Keratinocyte (primary cell): ENCODE results near the gene PTPRT. TPM values are rescaled to one million over a fixed set of nuclear protein-coding genes. Genes with fewer than 3 reads are reported as not detected.

Experiments
- DNase-seq: peaks from one replicate; pipeline ENCODE4 v3.0.0-alpha.2; 2011; ENCODE audit warnings: low read depth, missing footprints, low spot score
- FAIRE-seq: peaks from 2 replicates; lab custom pipeline; 2011; peaks lifted over from hg19 to GRCh38; lab: Jason Lieb, UNC
- H2AFZ ChIP-seq: 2 replicates; pipeline ENCODE4 v1.6.0; 2012; ENCODE audit warnings: low read length, control low read depth, inconsistent platforms; ENCODE audit not compliant: control insufficient read depth
- H3K27ac ChIP-seq: 2 replicates; pipeline ENCODE4 v1.5.1; 2011; ENCODE audit warnings: low read length; ENCODE audit not compliant: control insufficient read depth, insufficient read depth
- H3K27me3 ChIP-seq: 3 replicates; pipeline ENCODE4 v1.6.0; 2011; ENCODE audit warnings: low read length; ENCODE audit not compliant: control insufficient read depth, insufficient read depth; ENCODE audit errors: extremely low read depth
- H3K36me3 ChIP-seq, 2 experiments: 2 replicates in 1 of 2; 3 replicates in 1 of 2; pipeline ENCODE4 v1.5.1; 2011; ENCODE audit warnings: low read length in 2 of 2, mild to moderate bottlenecking in 1 of 2; ENCODE audit not compliant: control insufficient read depth in 2 of 2, insufficient read depth in 2 of 2; ENCODE audit errors: extremely low read depth in 1 of 2
- H3K4me1 ChIP-seq: 3 replicates; pipeline ENCODE4 v1.5.1; 2011; ENCODE audit warnings: low read length; ENCODE audit not compliant: control insufficient read depth, insufficient read depth; ENCODE audit errors: extremely low read depth
- H3K4me2 ChIP-seq: 3 replicates; pipeline ENCODE4 v1.6.0; 2011; ENCODE audit warnings: low read depth, low read length; ENCODE audit not compliant: control insufficient read depth, insufficient read depth; ENCODE audit errors: extremely low read depth
- H3K4me3 ChIP-seq, 3 experiments: fragments of 200-600 bp in 1 of 3; sonication (generic) in 1 of 3; 2 replicates in 2 of 3; 3 replicates in 1 of 3; pipeline ENCODE4 v1.5.1; 2011 to 2016; ENCODE audit warnings: low read length in 3 of 3, mild to moderate bottlenecking in 3 of 3, control low read depth in 2 of 3, inconsistent platforms in 1 of 3, low read depth in 1 of 3, mixed read lengths in 1 of 3, mixed run types in 1 of 3, moderate library complexity in 1 of 3; ENCODE audit not compliant: control insufficient read depth in 2 of 3, insufficient read depth in 2 of 3; ENCODE audit errors: extremely low read depth in 1 of 3
- H3K79me2 ChIP-seq: 2 replicates; pipeline ENCODE4 v1.6.0; 2012; ENCODE audit warnings: low read length; ENCODE audit not compliant: control insufficient read depth, insufficient read depth
- H3K9ac ChIP-seq: 3 replicates; pipeline ENCODE4 v1.6.0; 2011; ENCODE audit warnings: low read length; ENCODE audit not compliant: control insufficient read depth, insufficient read depth; ENCODE audit errors: extremely low read depth
- H3K9me1 ChIP-seq: 3 replicates; pipeline ENCODE4 v1.6.0; 2011; ENCODE audit warnings: low read length; ENCODE audit not compliant: control insufficient read depth, insufficient read depth; ENCODE audit errors: extremely low read depth
- H3K9me3 ChIP-seq: 2 replicates; pipeline ENCODE4 v1.5.1; 2012; ENCODE audit warnings: low read depth, low read length; ENCODE audit not compliant: control insufficient read depth
- H4K20me1 ChIP-seq: 3 replicates; pipeline ENCODE4 v1.6.0; 2011; ENCODE audit warnings: low read length; ENCODE audit not compliant: control insufficient read depth, insufficient read depth; ENCODE audit errors: extremely low read depth
- EZH2 ChIP-seq: IDR thresholded peaks from one replicate; pipeline ENCODE4 v1.6.1; 2012; ENCODE audit warnings: inconsistent platforms, mild to moderate bottlenecking, low read length, moderate library complexity
- dilution Hi-C: fragments of 300-500 bp; cut with MboI; formaldehyde crosslinking; loops from one replicate; pipeline ENCODE4 v1.7.0; 2020; ENCODE audit warnings: low sequenced_read_pairs; ENCODE audit not compliant: extremely low pct_ligation_motif_present
- polyA plus RNA-seq, 5 experiments: library from polyadenylated mRNA; depleted of rRNA in 3 of 5; stranded (reverse) in 3 of 5; stranded (forward) in 1 of 5; unstranded in 1 of 5; fragments of >200 nt; gene quantifications; 1 replicate in 1 of 5; 2 replicates in 3 of 5; 3 replicates in 1 of 5; pipeline versions ENCODE4 v1.2.1 to v1.2.3, GENCODE V29; 2011 to 2012; ENCODE audit warnings: missing spikeins in 2 of 5, low read depth in 1 of 5, low replicate concordance in 1 of 5
- TF ChIP-seq, protein P1 (sequence below), 3 experiments: IDR thresholded peaks in 1 of 3; conservative IDR thresholded peaks in 1 of 3; optimal IDR thresholded peaks in 1 of 3; 2 replicates in 2 of 3; 3 replicates in 1 of 3; pipeline versions ENCODE3 to v1.5.1; 2011; ENCODE audit warnings: low read length in 3 of 3, mild to moderate bottlenecking in 3 of 3, moderate library complexity in 2 of 3, control low read depth in 1 of 3, inconsistent platforms in 1 of 3; ENCODE audit not compliant: insufficient read depth in 2 of 3; ENCODE audit errors: extremely low read depth in 1 of 3

PTPRT gene
- polyA plus RNA-seq, 1 donor (not counting 4 experiments of a cell fraction or from before 2014, with no cell fraction given): not detected

GRCh38 chr20:42972591-42972990 is 217.1 kb downstream of the PTPRT start:
- dilution Hi-C loops: no loop called here
- no peaks in the 10 kb centered on the region for H3K9me1 ChIP-seq

GRCh38 chr20:42968746-42969145 is 221.0 kb downstream of the PTPRT start:
- H3K9me3 ChIP-seq: peaks cover 7% of the 10 kb centered on the region
- H3K4me2 ChIP-seq: no peak overlapping the region
- H3K9me1 ChIP-seq: no peaks in the 10 kb centered on the region
- dilution Hi-C loops: no loop called here
- no peak overlapping the region for H3K9ac ChIP-seq
- H3K27ac ChIP-seq: no peak overlapping the region
- H3K27me3 ChIP-seq: no peaks in the 10 kb centered on the region
- FAIRE-seq (no peak), DNase-seq (no peak)
- no peaks in the 10 kb centered on the region for H3K36me3 ChIP-seq
- H2AFZ ChIP-seq: no peak overlapping the region
- no peak overlapping the region for H3K4me3 ChIP-seq
- no peaks in the 10 kb centered on the region for H4K20me1 ChIP-seq
- H3K4me1 ChIP-seq: no peaks in the 10 kb centered on the region
- H3K79me2 ChIP-seq: no peaks in the 10 kb centered on the region
- TF ChIP-seq EZH2: no peak
- TF ChIP-seq, protein P1, sequence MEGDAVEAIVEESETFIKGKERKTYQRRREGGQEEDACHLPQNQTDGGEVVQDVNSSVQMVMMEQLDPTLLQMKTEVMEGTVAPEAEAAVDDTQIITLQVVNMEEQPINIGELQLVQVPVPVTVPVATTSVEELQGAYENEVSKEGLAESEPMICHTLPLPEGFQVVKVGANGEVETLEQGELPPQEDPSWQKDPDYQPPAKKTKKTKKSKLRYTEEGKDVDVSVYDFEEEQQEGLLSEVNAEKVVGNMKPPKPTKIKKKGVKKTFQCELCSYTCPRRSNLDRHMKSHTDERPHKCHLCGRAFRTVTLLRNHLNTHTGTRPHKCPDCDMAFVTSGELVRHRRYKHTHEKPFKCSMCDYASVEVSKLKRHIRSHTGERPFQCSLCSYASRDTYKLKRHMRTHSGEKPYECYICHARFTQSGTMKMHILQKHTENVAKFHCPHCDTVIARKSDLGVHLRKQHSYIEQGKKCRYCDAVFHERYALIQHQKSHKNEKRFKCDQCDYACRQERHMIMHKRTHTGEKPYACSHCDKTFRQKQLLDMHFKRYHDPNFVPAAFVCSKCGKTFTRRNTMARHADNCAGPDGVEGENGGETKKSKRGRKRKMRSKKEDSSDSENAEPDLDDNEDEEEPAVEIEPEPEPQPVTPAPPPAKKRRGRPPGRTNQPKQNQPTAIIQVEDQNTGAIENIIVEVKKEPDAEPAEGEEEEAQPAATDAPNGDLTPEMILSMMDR (optimal IDR thresholded peaks at IDR 0.05 in 1 of 3, IDR thresholded peaks at IDR 0.05 in 1 of 3, conservative IDR thresholded peaks at IDR 0.05 in 1 of 3; ENCODE audit: extremely low read depth in 1 of 3, insufficient read depth in 2 of 3, low read length in 3 of 3): no peak

More at GRCh38 chr20:42972591-42972990, 217.1 kb downstream of the PTPRT start:
- TF ChIP-seq, protein P1 (optimal IDR thresholded peaks at IDR 0.05 in 1 of 3, IDR thresholded peaks at IDR 0.05 in 1 of 3, conservative IDR thresholded peaks at IDR 0.05 in 1 of 3; ENCODE audit: extremely low read depth in 1 of 3, insufficient read depth in 2 of 3, low read length in 3 of 3): no peak
- TF ChIP-seq EZH2: no peak
- FAIRE-seq: no peak
- Histone ChIP-seq H3K36me3 (no peaks in the 10 kb centered on the region), H3K9ac (no peak overlapping the region), H3K9me3 (peaks cover 7% of the 10 kb centered on the region), H3K27ac (no peak overlapping the region), H3K4me2 (no peak overlapping the region), H3K27me3 (no peaks in the 10 kb centered on the region), H3K4me1 (no peaks in the 10 kb centered on the region), H3K79me2 (no peaks in the 10 kb centered on the region), H4K20me1 (no peaks in the 10 kb centered on the region), H2AFZ (no peak overlapping the region), H3K4me3 (no peak overlapping the region)
- no peak for DNase-seq
